OCI-LY3 (cell line): ENCODE measurements around the gene CCNB1IP1.
A peak's percentile ranks its signal among the peaks of the same experiment; 100 is the strongest.

Experiments
- H2AFZ ChIP-seq: fragments of 200-600, 300-600 bp; shearing (Covaris generic); 2 replicates; pipeline ENCODE4 v1.6.0; 2014; ENCODE audit warnings: antibody characterized with exemption, low read depth, low read length
- H3K27ac ChIP-seq: fragments of 200-600, 300-600 bp; sonication (generic); 2 replicates; pipeline ENCODE4 v1.5.1; 2014; ENCODE audit warnings: mild to moderate bottlenecking, low read length, moderate library complexity, mixed read lengths
- H3K27me3 ChIP-seq: fragments of 200-600, 300-600 bp; sonication (generic); 2 replicates; pipeline ENCODE4 v1.6.1; 2014; ENCODE audit warnings: low read depth, low read length, mixed read lengths
- H3K36me3 ChIP-seq: fragments of 200-600, 300-600 bp; sonication (generic); replicated peaks from 2 replicates; pipeline ENCODE3; 2014; ENCODE audit warnings: low read depth, low read length, mixed read lengths
- H3K4me1 ChIP-seq: fragments of 300-600, 200-600 bp; sonication (generic); 2 replicates; pipeline ENCODE4 v1.6.1; 2014; ENCODE audit warnings: low read length, mixed read lengths
- H3K4me2 ChIP-seq: fragments of 200-600, 300-600 bp; sonication (generic); 2 replicates; pipeline ENCODE4 v1.6.1; 2014; ENCODE audit warnings: low read length, mixed read lengths
- H3K4me3 ChIP-seq: fragments of 300-600, 200-600 bp; sonication (generic); 2 replicates; pipeline ENCODE4 v1.5.1; 2014; ENCODE audit warnings: antibody characterized with exemption, mild to moderate bottlenecking, low read length, moderate library complexity
- H3K79me2 ChIP-seq: fragments of 300-600, 200-600 bp; shearing (Covaris generic); 2 replicates; pipeline ENCODE4 v1.6.1; 2014; ENCODE audit warnings: mild to moderate bottlenecking, low read length, mixed read lengths
- H3K9ac ChIP-seq: fragments of 300-600, 200-600 bp; shearing (Covaris generic); 2 replicates; pipeline ENCODE4 v1.6.0; 2014; ENCODE audit warnings: mild to moderate bottlenecking, low read length, moderate library complexity
- H3K9me3 ChIP-seq: fragments of 200-600, 300-600 bp; shearing (Covaris generic); 2 replicates; pipeline ENCODE4 v1.6.1; 2014; ENCODE audit warnings: low read length, mixed read lengths; ENCODE audit not compliant: insufficient read depth
- H4K20me1 ChIP-seq: fragments of 200-600, 300-600 bp; sonication (generic); 2 replicates; pipeline ENCODE4 v1.6.1; 2016; ENCODE audit warnings: low read length, mixed read lengths; ENCODE audit not compliant: insufficient read depth
- CTCF ChIP-seq: fragments of 200-600, 300-600 bp; sonication (generic); IDR thresholded peaks from 2 replicates; pipeline ENCODE4 v1.5.1; 2014; ENCODE audit warnings: antibody characterized with exemption, low read length, low read depth
- EZH2phosphoT487 ChIP-seq: fragments of 200-600 bp; shearing (Covaris generic); IDR thresholded peaks from 2 replicates; pipeline ENCODE4 v1.6.1; 2018; ENCODE audit warnings: antibody characterized with exemption, mixed run types, low read depth

Gene CCNB1IP1

GRCh38 chr14:20332788-20333493 is at the start of gene CCNB1IP1:
Gene CCNB1IP1 (minus strand): TSS chr14:20333279. CDS start chr14:20316523, 16,756 bp downstream.
- Histone ChIP-seq H3K9ac (peak within 1 kb of the TSS; percentile 91), H3K27me3 (no peaks in the 10 kb centered on the region), H3K9me3 (no peaks in the 10 kb centered on the region), H4K20me1 (no peaks in the 10 kb centered on the region), H3K27ac (peak within 1 kb of the TSS; percentile 57), H3K79me2 (peaks cover 47% of the 10 kb centered on the region), H3K36me3 (peaks cover 2% of the 10 kb centered on the region), H2AFZ (peak within 1 kb of the TSS; percentile 81), H3K4me1 (peaks cover 15% of the 10 kb centered on the region), H3K4me2 (peak within 1 kb of the TSS; percentile 84), H3K4me3 (peak within 1 kb of the TSS; percentile 91)
- TF ChIP-seq EZH2phosphoT487 (no peak), CTCF (no peak)

DNA sequence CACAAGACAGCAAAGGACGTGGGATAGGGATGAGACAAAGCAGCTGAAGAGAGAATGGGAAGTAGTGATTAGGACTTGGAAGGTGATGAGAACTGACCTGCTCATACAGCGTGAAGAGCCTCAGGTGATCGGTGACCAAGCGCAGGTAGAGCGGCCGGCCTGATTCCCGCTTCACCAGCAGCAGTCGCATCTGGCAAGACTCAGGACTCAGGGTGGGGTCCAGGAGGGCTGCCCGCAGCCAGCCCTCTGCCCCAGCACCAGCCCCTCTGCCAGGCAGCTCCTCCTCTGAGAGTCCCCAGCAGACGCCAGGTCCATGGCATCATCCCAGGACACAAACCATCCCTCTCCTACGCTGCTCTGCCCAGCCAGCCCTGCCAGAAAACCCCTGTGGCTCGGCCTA is 49.4 kb upstream of the CCNB1IP1 start:
- Histone ChIP-seq H3K4me1 (peaks cover 3% of the 10 kb centered on the region), H3K9ac (no peak overlapping the region), H3K27me3 (no peaks in the 10 kb centered on the region), H3K4me3 (no peak overlapping the region), H3K4me2 (no peak overlapping the region), H3K27ac (no peak overlapping the region), H3K79me2 (no peaks in the 10 kb centered on the region), H3K36me3 (peaks cover 68% of the 10 kb centered on the region), H2AFZ (no peak overlapping the region), H4K20me1 (no peaks in the 10 kb centered on the region), H3K9me3 (no peaks in the 10 kb centered on the region)
- TF ChIP-seq CTCF (no peak), EZH2phosphoT487 (no peak)

DNA sequence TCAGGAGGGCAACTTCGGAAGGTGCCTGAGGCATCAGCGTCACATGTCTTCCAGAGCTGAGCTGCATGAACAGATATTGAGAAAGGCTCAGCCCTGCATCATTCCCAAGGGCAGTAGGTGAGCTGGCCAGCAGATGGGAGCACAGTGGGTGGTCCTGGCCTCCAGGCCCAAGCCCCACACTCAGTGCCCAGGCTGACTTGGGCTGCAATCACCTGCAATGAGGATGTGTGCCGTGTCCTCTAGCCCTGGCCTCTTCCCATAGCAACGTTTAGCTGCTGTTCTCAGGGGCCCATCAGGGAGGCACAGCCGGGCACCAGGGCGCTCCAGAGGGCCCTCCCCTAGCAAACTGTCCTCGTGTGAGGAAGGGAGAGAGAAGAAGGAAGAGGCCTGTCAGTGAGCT is 48.3 kb upstream of the CCNB1IP1 start:
- Histone ChIP-seq H4K20me1 (no peaks in the 10 kb centered on the region), H3K36me3 (peaks cover 72% of the 10 kb centered on the region)
- TF ChIP-seq EZH2phosphoT487 (no peak), CTCF (no peak)

GRCh38 chr14:20380681-20381080 is 47.6 kb upstream of the CCNB1IP1 start:
- no peak for TF ChIP-seq CTCF
- TF ChIP-seq EZH2phosphoT487, result no peak
- Histone ChIP-seq H3K36me3 (peaks cover 71% of the 10 kb centered on the region), H3K4me1 (no peaks in the 10 kb centered on the region), H3K4me2 (no peak overlapping the region), H3K9ac (no peak overlapping the region), H2AFZ (no peak overlapping the region), H3K4me3 (no peak overlapping the region), H3K27me3 (no peaks in the 10 kb centered on the region), H3K27ac (no peak overlapping the region), H3K9me3 (no peaks in the 10 kb centered on the region), H3K79me2 (no peaks in the 10 kb centered on the region), H4K20me1 (no peaks in the 10 kb centered on the region)

More for the DNA sequence above, 48.3 kb upstream of the CCNB1IP1 start:
- H3K9me3 ChIP-seq, result no peaks in the 10 kb centered on the region
- H2AFZ ChIP-seq, result no peak overlapping the region
- no peak overlapping the region for H3K4me2 ChIP-seq
- no peaks in the 10 kb centered on the region for H3K79me2 ChIP-seq
- H3K27me3 ChIP-seq, result no peaks in the 10 kb centered on the region
- H3K27ac ChIP-seq, result no peak overlapping the region
- no peak overlapping the region for H3K9ac ChIP-seq
- no peak overlapping the region for H3K4me3 ChIP-seq
- H3K4me1 ChIP-seq, result no peaks in the 10 kb centered on the region
